Superior temporal gyrus (tissue), 1 donor: Measurements from ENCODE around the gene PCDHGA5.
"Not testable (repeated sequence)": the region's sequence is repeated elsewhere in the genome, so short reads cannot be mapped to it uniquely, and the experiment has no call there.

ENCODE experiments used
- DNase-seq: peaks from one replicate; pipeline ENCODE4 v3.0.0-alpha.2; 2016; ENCODE audit errors: extremely low spot score

PCDHGA5 gene

DNA sequence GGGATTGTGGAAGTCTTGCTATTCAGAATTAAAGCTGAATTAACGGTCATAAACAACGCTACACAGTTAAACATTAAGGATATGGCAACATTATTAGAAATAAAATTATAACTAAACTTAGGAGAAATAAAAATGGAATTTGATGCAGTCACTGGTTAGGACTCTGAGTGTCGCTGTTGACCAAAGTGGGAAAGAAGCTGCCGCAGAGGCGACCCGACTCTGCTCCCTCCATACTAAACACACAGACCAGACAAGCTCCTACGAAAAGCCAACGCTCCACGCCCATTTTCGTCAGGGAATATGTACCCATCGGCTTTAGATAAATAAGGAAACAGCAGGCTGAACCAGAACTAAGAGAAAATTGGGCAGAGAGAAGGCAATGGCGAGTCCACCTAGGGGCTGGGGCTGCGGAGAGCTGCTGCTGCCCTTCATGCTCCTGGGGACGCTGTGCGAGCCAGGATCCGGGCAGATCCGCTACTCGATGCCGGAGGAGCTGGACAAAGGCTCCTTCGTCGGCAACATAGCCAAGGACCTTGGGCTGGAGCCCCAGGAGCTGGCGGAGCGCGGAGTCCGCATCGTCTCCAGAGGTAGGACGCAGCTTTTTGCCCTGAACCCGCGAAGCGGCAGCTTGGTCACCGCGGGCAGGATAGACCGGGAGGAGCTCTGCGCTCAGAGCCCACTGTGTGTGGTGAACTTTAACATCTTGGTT is at the start of gene PCDHGA5:
Gene PCDHGA5, plus strand, starts transcription at position 211 of the 709 bp plus-strand sequence. Its CDS starts 169 bp downstream, at position 380.
- DNase-seq, result no peak

GRCh38 chr5:141316963-141317362 is 47.0 kb upstream of the PCDHGA5 start:
- not testable (repeated sequence) for DNase-seq

- no peak for DNase-seq
Observed at GRCh38 chr5:141319202-141319601, 44.8 kb upstream of the PCDHGA5 start.

GRCh38 chr5:141319699-141320098 is 44.3 kb upstream of the PCDHGA5 start:
- no peak for DNase-seq

GRCh38 chr5:141320225-141321169 is 43.5 kb upstream of the PCDHGA5 start, which contains the start of gene TAF7:
Gene TAF7 (minus strand): TSS chr5:141320784. CDS start chr5:141320044, 740 bp downstream.
- DNase-seq, result peak; percentile 95

DNA sequence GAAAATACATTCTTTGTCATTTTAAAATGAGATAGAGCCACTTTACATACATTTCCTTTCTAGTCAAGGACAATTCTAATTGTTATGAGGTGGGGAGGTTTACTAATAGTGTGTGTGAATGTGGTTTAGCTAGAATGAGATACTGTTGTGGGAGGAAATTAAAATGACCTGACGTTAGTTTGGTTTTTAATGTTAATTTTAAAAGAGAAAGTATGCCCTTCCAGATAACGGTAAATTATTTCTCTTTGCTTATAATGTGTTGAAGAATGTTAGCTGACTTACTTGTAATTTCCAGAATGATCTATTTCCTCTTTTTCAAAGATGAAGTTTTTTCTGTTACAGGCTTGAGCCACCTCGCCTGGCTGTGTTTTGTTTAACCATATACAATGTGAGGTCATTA is 41.7 kb upstream of the PCDHGA5 start:
- no peak for DNase-seq

GRCh38 chr5:141326088-141326854 is 37.7 kb upstream of the PCDHGA5 start:
- peak; percentile 85 for DNase-seq

DNA sequence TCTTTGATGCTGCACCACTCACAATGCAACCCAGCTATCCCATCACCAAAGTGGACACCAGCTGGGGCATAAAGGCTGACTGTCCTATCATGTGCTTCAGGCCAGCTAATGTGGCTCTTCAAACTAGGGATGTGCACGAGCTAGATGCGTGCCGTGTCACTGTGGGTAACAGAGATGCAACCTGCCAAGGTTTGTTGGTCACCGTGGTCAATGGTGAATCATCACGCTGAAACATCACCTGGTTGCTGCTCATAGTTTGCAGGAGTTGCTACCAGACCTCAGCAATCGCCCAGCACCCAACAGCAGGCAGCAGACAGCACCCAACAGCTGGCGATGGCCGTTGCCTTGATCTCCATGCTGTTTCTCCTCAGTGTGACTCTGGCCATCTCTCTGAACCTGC is 35.7 kb upstream of the PCDHGA5 start:
- DNase-seq, result no peak

DNA sequence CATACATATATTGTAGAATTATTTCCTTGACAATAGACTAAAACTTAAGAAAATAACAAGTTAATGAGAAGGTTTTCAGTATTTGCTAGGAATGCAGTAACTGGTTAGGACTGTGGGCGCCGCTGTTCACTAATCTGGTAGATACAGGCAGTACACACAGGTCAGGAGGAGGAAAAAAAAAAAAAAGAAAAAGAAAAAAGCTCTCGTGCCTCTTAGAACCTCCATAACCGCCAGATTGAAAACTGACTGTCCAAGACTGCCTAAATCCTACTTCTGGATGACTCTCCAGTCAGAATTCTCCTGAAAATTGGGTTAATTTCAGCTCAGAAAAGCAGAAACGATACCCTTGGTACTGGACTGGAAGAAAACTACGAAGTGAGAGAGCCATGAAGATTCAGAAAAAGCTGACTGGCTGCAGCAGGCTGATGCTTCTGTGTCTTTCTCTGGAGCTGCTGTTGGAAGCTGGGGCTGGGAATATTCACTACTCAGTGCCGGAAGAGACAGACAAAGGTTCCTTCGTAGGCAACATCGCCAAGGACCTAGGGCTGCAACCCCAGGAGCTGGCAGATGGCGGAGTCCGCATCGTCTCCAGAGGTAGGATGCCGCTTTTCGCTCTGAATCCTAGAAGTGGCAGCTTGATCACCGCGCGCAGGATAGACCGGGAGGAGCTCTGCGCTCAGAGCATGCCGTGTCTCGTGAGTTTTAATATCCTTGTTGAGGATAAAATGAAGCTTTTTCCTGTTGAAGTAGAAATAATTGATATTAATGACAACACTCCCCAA is 33.5 kb upstream of the PCDHGA5 start, which contains the start of gene PCDHGA1:
Gene PCDHGA1, plus strand, starts transcription at position 216 of the 782 bp plus-strand sequence.
- no peak for DNase-seq

GRCh38 chr5:141332571-141332970 is 31.4 kb upstream of the PCDHGA5 start:
- DNase-seq, result not testable (repeated sequence)

DNA sequence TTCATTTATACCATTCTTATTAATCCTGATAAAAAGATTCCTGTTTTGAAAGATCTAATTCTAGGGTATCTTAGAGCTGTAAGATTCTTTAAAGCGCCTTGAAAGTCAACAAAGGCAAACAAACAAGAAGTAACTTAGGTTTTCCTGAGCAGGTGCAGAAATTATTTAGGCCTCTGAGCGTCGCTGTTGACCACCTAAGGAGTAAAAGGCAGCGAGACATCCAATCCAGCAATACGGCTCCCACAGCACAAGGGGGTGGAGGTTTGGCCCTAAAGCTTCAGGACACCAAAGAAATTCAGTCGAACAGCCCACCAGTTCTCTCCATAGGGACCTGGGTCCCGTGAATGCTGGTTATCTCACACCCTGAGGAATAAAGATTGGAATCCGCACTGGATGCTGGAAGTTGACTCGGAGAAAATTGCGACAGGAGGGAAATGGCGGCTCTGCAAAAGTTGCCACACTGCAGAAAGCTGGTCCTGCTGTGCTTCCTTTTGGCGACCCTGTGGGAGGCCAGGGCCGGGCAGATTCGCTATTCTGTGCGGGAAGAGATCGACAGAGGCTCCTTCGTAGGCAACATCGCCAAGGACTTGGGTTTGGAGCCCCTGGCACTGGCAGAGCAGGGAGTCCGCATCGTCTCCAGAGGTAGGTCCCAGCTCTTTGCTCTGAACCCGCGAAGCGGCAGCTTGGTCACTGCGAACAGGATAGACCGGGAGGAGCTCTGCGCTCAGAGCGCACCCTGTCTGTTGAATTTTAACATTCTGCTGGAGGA is 25.2 kb upstream of the PCDHGA5 start, which contains the start of gene PCDHGA2:
Gene PCDHGA2, plus strand, starts transcription at position 223 of the 769 bp plus-strand sequence.
- no peak for DNase-seq

DNA sequence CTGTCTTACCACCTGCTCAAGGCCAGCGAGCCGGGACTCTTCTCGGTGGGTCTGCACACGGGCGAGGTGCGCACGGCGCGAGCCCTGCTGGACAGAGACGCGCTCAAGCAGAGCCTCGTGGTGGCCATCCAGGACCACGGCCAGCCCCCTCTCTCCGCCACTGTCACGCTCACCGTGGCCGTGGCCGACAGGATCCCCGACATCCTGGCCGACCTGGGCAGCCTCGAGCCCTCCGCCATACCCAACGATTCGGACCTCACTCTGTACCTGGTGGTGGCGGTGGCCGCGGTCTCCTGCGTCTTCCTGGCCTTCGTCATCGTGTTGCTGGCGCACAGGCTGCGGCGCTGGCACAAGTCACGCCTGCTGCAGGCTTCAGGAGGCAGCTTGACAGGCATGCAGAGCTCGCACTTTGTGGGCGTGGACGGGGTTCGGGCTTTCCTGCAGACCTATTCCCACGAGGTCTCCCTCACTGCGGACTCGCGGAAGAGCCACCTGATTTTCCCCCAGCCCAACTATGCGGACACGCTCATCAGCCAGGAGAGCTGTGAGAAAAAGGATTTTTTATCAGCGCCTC is 23.1 kb upstream of the PCDHGA5 start:
- not testable (repeated sequence) for DNase-seq

DNA sequence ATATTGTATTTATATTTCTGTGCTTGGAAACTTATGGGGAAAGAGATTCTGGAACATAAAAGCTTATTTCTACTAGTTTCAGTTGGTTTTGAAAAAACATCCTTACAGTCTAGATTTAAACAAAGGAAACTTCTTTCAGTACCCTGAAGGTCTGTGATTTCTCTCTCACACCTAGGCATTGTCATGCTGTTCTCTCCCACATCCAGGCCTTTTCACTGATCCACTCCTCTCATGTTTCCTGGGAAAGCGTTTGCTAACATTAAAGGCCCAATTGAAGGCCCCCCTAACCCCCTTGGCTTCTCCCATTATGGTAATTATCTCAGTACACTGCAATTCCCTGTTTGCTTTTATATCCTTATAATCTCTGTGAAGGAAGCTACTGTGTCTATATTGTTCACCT is 21.2 kb upstream of the PCDHGA5 start:
- DNase-seq, result no peak

DNA sequence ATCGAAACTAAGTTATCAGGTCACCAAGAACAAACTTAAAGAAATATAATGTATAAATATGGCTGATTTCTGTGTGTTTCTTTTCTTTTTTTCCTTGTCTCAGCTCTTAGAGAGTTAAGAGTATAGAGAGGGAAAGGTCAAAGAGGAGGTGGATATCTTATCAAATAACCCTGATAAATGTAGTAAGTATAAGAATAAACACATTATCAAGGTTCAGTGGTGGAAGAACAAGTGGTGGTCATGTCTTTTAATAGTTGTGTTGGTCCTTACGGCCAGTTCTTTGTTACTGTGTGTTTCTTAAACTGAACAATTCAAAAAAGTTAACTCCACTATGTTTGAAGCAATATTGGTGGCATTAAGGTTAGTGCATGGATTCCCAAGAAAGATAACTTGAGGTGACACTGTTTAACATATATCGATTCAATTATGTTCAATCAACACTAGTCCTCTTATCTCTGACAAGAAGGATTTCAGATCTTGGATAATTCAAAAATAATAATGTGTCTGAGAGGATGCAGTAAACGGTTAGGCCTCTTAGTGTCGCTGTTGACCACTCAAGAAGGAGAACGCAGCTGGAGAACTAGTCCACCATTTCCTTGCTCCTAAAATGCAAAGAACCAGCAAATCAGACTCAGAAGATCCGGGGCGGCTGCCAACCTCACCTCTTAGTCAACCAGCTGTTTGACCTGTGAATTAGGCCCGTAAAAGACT is 20.6 kb upstream of the PCDHGA5 start, which contains the start of gene PCDHGA3:
Gene PCDHGA3, plus strand, starts transcription at position 588 of the 711 bp plus-strand sequence. CDS start 205 bp downstream, outside the sequence.
- no peak for DNase-seq

- DNase-seq, result no peak
Observed at GRCh38 chr5:141343953-141344463, 20.0 kb upstream of the PCDHGA5 start.

DNA sequence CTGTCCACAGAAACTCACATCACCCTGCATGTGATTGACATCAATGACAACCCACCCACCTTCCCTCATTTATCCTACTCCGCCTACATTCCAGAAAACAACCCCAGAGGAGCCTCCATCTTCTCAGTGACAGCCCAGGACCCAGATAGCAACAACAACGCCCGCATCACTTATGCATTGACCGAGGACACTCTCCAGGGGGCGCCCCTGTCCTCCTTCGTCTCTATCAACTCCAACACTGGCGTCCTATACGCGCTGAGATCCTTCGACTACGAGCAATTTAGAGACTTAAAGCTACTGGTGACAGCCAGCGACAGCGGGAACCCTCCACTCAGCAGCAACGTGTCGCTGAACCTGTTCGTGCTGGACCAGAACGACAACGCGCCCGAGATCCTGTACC is 18.6 kb upstream of the PCDHGA5 start:
- no peak for DNase-seq

- not testable (repeated sequence) for DNase-seq
Observed at GRCh38 chr5:141346017-141346416, 17.9 kb upstream of the PCDHGA5 start.

DNA sequence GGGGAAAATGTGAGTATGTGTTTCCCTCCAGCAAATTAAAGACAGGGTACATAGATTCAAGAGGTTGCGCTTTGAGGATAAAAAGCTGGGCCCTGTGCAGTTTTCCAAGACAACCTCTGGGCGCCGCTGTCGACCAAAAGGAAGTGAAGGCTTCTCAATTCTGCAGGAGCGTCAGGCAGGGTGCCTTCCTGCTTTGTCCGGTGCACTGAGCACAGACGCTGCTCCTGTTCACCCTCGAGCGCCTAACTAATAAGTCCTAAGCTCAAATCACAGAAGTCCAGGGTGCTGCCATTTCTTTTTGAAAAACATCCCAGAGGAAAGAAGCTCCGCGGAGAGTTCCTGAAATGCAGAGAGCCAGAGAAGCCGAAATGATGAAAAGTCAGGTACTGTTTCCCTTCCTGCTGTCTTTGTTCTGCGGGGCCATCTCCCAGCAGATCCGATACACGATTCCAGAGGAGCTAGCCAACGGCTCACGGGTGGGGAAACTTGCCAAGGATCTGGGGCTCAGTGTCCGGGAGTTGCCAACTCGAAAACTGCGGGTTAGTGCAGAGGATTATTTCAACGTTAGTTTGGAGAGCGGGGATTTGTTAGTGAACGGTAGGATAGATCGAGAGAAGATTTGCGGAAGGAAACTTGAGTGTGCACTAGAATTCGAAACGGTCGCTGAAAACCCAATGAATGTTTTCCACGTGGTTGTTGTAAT is 13.9 kb upstream of the PCDHGA5 start, which contains the start of gene PCDHGB1:
Gene PCDHGB1, plus strand, starts transcription at position 183 of the 703 bp plus-strand sequence. Its CDS starts 162 bp downstream, at position 345.
- DNase-seq, result peak; percentile 25
